ENCODE data around the gene SPATA12. TPM values are rescaled to one million over a fixed set of nuclear protein-coding genes. Genes with fewer than 3 reads are reported as not detected.

SPATA12 gene
- total and polyA plus RNA-seq, 3 donors from 2014 or later: 4.3 to 32.0 (median 10.2) TPM

GRCh38 chr3:57078344-57078634 lies 17.8 kb downstream of the SPATA12 start:
- TF ChIP-seq CTCF (IDR thresholded peaks at IDR 0.05) (no peak), POLR2A (IDR thresholded peaks at IDR 0.05) (no peak)
- WGBS, 2 donors: 1% methylated on average over 13 to 15 of the region's 15 CpGs
- H3K4me1 ChIP-seq: peaks cover 19% of the 10 kb centered on the region
- no peaks in the 10 kb centered on the region for H3K36me3 ChIP-seq (ENCODE audit: low read depth, missing control alignments)
- no peaks in the 10 kb centered on the region for H3K27me3 ChIP-seq
- intact Hi-C loops (cut with DNase I; ENCODE audit: low total_unique reads): no loop called here
- no peaks in the 10 kb centered on the region for H3K9me3 ChIP-seq
- peak; percentile 70 for DNase-seq
- peak overlapping the region; percentile 53 to 63 for H3K27ac ChIP-seq
- H3K4me3 ChIP-seq: peak overlapping the region; percentile 77 to 83

DNA sequence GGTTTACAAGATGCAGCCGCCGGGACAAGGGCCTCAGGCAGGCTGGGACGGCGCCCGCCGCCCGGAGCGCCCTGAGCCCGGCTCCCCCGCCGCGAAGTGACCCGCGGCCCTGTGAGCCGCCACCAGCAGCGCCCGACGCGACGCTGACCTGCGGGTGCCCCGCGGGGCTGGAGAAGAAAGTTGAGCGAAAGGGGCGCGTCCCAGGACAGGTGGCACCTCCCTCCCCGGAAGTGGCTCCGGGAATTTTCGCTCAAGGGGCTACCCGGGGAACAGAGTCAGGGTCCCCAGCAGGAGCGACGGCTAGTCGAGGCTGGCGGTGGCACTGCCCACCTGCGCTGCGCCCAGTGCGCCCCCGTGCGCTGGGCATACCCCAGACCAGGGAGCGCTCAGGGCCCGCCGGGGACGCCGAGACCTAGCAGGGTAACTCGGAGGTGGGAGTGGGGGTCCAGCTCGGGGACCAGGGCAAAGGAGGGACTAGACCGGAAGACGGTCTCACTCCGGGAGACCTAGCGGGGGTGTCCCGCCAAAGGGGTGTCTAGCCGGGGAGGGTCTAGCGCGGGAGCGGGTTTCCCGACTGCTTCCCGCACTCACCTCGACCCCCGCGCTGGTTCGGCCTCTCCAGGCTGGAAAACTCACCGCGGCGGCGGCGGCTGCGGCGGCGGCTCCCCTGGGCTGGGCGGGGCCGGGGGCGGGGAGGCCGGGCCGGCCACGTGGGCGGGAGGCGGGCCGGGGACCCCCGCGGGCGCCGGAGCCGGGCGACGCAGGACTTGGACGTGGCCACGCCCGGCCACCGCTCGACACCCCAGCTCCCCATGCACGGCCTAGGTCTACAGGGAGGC lies 18.4 kb downstream of the SPATA12 start:
- DNase-seq: peak; percentile 74
- Histone ChIP-seq H3K4me1 (peaks cover 19% of the 10 kb centered on the region), H3K27me3 (no peaks in the 10 kb centered on the region), H3K36me3 (ENCODE audit: low read depth, missing control alignments) (no peaks in the 10 kb centered on the region), H3K27ac (peak overlapping the region; percentile 53 to 63), H3K4me3 (peak overlapping the region; percentile 77 to 83), H3K9me3 (no peaks in the 10 kb centered on the region)
- TF ChIP-seq CTCF (IDR thresholded peaks at IDR 0.05) (no peak), POLR2A (IDR thresholded peaks at IDR 0.05) (no peak)
- intact Hi-C loops (cut with DNase I; ENCODE audit: low total_unique reads): no loop called here
- 1 to 2% methylated on average over 7 to 64 of the region's 91 CpGs for WGBS, 2 donors

- peaks cover 19% of the 10 kb centered on the region for H3K4me1 ChIP-seq
- peak overlapping the region; percentile 77 to 83 for H3K4me3 ChIP-seq
- no peak overlapping the region for H3K27ac ChIP-seq
- H3K9me3 ChIP-seq: no peaks in the 10 kb centered on the region
- H3K36me3 ChIP-seq (ENCODE audit: low read depth, missing control alignments): no peaks in the 10 kb centered on the region
- TF ChIP-seq POLR2A (IDR thresholded peaks at IDR 0.05) (no peak), CTCF (IDR thresholded peaks at IDR 0.05) (no peak)
- DNase-seq: no peak
- H3K27me3 ChIP-seq: no peaks in the 10 kb centered on the region
- intact Hi-C loops (cut with DNase I; ENCODE audit: low total_unique reads): no loop called here
- WGBS, 2 donors: 13 to 48% methylated on average over 3 to 25 of the region's 25 CpGs
Measured at GRCh38 chr3:57079474-57079831, 19.0 kb downstream of the SPATA12 start.

GRCh38 chr3:57080171-57080570 lies 19.7 kb downstream of the SPATA12 start:
- TF ChIP-seq CTCF (IDR thresholded peaks at IDR 0.05) (no peak), POLR2A (IDR thresholded peaks at IDR 0.05) (no peak)
- no peak overlapping the region for H3K27ac ChIP-seq
- H3K27me3 ChIP-seq: no peaks in the 10 kb centered on the region
- no peaks in the 10 kb centered on the region for H3K36me3 ChIP-seq (ENCODE audit: low read depth, missing control alignments)
- DNase-seq: no peak
- WGBS, 2 donors: 65 to 87% methylated on average over 4 of the region's 4 CpGs
- intact Hi-C loops (cut with DNase I; ENCODE audit: low total_unique reads): no loop called here
- H3K4me1 ChIP-seq: peaks cover 19% of the 10 kb centered on the region
- H3K4me3 ChIP-seq: no peak overlapping the region
- no peaks in the 10 kb centered on the region for H3K9me3 ChIP-seq

DNA sequence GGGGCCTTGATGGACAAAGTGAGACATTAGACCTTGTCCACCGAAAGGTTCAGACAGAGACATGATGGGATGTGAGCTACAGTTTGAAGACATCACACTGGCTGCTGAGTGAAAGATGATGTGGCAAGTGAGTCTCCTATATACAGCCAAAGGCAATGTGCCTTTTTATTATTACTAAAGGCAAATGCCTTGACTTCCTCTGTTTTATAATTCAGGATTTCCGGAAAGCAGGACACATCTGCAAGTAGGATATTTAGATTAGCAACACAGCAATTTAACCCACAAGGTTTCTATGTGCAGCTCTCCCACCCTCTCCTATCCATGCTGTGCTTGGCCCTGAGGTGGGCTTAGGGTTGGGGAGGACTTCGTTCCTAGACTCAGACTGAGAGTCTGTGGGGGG lies 20.7 kb downstream of the SPATA12 start:
- no peaks in the 10 kb centered on the region for H3K36me3 ChIP-seq (ENCODE audit: low read depth, missing control alignments)
- intact Hi-C loops (cut with DNase I; ENCODE audit: low total_unique reads): no loop called here
- DNase-seq: no peak
- no peaks in the 10 kb centered on the region for H3K27me3 ChIP-seq
- 87 to 88% methylated on average over 3 of the region's 3 CpGs for WGBS, 2 donors
- no peak overlapping the region for H3K4me3 ChIP-seq
- H3K27ac ChIP-seq: no peak overlapping the region
- H3K4me1 ChIP-seq: peaks cover 26% of the 10 kb centered on the region
- H3K9me3 ChIP-seq: no peaks in the 10 kb centered on the region
- no peak for TF ChIP-seq CTCF (IDR thresholded peaks at IDR 0.05)
- no peak for TF ChIP-seq POLR2A (IDR thresholded peaks at IDR 0.05)

Data from testis (tissue), 3 donors.